ENCODE measurements around the gene SERINC5. TPM values are rescaled to one million over a fixed set of nuclear protein-coding genes. Genes with fewer than 3 reads are reported as not detected.

Gene SERINC5
- total RNA-seq, 2 experiments from 2014 or later, result 26.5 to 27.8 TPM

- ChIA-PET POLR2A (no interaction called here), CTCF (interaction anchor here (1.2 kb wide), 2 partner anchors 169 to 177 kb away, joined by 3 to 4 read pairs; no protein-coding TSS in a partner anchor)
Observed at GRCh38 chr5:80260461-80260860, 4.6 kb upstream of the SERINC5 start.

- CTCF ChIA-PET, result no interaction called here
- POLR2A ChIA-PET, result no interaction called here
Observed at GRCh38 chr5:80259511-80260203, 3.8 kb upstream of the SERINC5 start.

GRCh38 chr5:80255431-80255810 is 427 bp downstream of the SERINC5 start:
- POLR2A ChIA-PET, result interaction anchor here (0.5 to 3.1 kb wide), 13 partner anchors 9 to 165 kb away, joined by 3 to 29 read pairs (median 4); no protein-coding TSS in a partner anchor
- CTCF ChIA-PET, result interaction anchor here (1.2 to 4.2 kb wide), 9 partner anchors 9 to 166 kb away, joined by 3 to 12 read pairs (median 5); no protein-coding TSS in a partner anchor

GRCh38 chr5:80254767-80255430 is 949 bp downstream of the SERINC5 start:
- ChIA-PET CTCF (interaction anchor here (0.5 to 4.2 kb wide), 9 partner anchors 8 to 169 kb away, joined by 3 to 12 read pairs (median 4); no protein-coding TSS in a partner anchor), POLR2A (interaction anchor here (0.8 to 3.1 kb wide), 11 partner anchors 8 to 264 kb away, joined by 3 to 29 read pairs (median 4); no protein-coding TSS in a partner anchor)

- CTCF ChIA-PET, result no interaction called here
- POLR2A ChIA-PET, result interaction anchor here (0.5 kb wide), 1 partner anchor 47 kb away, joined by 3 read pairs; no protein-coding TSS in a partner anchor
Observed at GRCh38 chr5:80251636-80252035, 4.2 kb downstream of the SERINC5 start.

GRCh38 chr5:80250801-80251200 is 5.0 kb downstream of the SERINC5 start:
- POLR2A ChIA-PET, result no interaction called here
- CTCF ChIA-PET, result no interaction called here

GRCh38 chr5:80249901-80250300 is 5.9 kb downstream of the SERINC5 start:
- ChIA-PET POLR2A (no interaction called here), CTCF (interaction anchor here (2.0 kb wide), 1 partner anchor 45 kb away, joined by 5 read pairs; no protein-coding TSS in a partner anchor)

GRCh38 chr5:80248378-80248777 is 7.5 kb downstream of the SERINC5 start:
- CTCF ChIA-PET, result interaction anchor here (2.0 kb wide), 1 partner anchor 43 kb away, joined by 5 read pairs; no protein-coding TSS in a partner anchor
- POLR2A ChIA-PET, result no interaction called here

- POLR2A ChIA-PET, result interaction anchor here (0.6 to 2.5 kb wide), 2 partner anchors 8 to 958 kb away, joined by 6 to 16 read pairs; partner anchors contain the start of gene SERINC5
- CTCF ChIA-PET, result interaction anchor here (1.0 to 2.7 kb wide), 2 partner anchors 8 to 55 kb away, joined by 3 to 12 read pairs; partner anchors contain the start of gene SERINC5
Observed at GRCh38 chr5:80246995-80247729, 8.7 kb downstream of the SERINC5 start.

GRCh38 chr5:80246001-80246758 is 9.7 kb downstream of the SERINC5 start:
- ChIA-PET CTCF (interaction anchor here (0.6 to 2.7 kb wide), 6 partner anchors 9 to 123 kb away, joined by 3 to 12 read pairs (median 3); partner anchors contain the start of gene SERINC5), POLR2A (interaction anchor here (0.6 to 2.5 kb wide), 2 partner anchors 9 to 14 kb away, joined by 5 to 16 read pairs; partner anchors contain the start of gene SERINC5)

GRCh38 chr5:80243567-80243966 is 12.3 kb downstream of the SERINC5 start:
- POLR2A ChIA-PET, result no interaction called here
- CTCF ChIA-PET, result interaction anchor here (0.6 kb wide), 1 partner anchor 84 kb away, joined by 3 read pairs; no protein-coding TSS in a partner anchor

GRCh38 chr5:80242849-80243248 is 13.0 kb downstream of the SERINC5 start:
- POLR2A ChIA-PET, result no interaction called here
- CTCF ChIA-PET, result interaction anchor here (0.6 kb wide), 1 partner anchor 85 kb away, joined by 3 read pairs; no protein-coding TSS in a partner anchor

GRCh38 chr5:80240368-80240986 is 15.4 kb downstream of the SERINC5 start:
- ChIA-PET POLR2A (no interaction called here), CTCF (interaction anchor here (1.0 kb wide), 1 partner anchor 28 kb away, joined by 3 read pairs; no protein-coding TSS in a partner anchor)

- ChIA-PET CTCF (interaction anchor here (1.0 kb wide), 1 partner anchor 29 kb away, joined by 3 read pairs; no protein-coding TSS in a partner anchor), POLR2A (no interaction called here)
Observed at GRCh38 chr5:80239680-80240367, 16.0 kb downstream of the SERINC5 start.

- ChIA-PET POLR2A (interaction anchor here (0.5 to 0.6 kb wide), 2 partner anchors 10 to 180 kb away, joined by 5 to 11 read pairs; no protein-coding TSS in a partner anchor), CTCF (interaction anchor here (0.7 to 1.0 kb wide), 2 partner anchors 30 to 937 kb away, joined by 3 read pairs; no protein-coding TSS in a partner anchor)
Observed at GRCh38 chr5:80238778-80239679, 16.8 kb downstream of the SERINC5 start.

- CTCF ChIA-PET, result interaction anchor here (0.7 kb wide), 1 partner anchor 83 kb away, joined by 3 read pairs; no protein-coding TSS in a partner anchor
- POLR2A ChIA-PET, result interaction anchor here (0.6 to 0.7 kb wide), 4 partner anchors 17 to 181 kb away, joined by 5 to 6 read pairs (median 6); partner anchors contain the start of gene SERINC5
Observed at GRCh38 chr5:80238097-80238496, 17.8 kb downstream of the SERINC5 start.
